WTC11 (cell line): ENCODE data around the gene TEC.

Experiments
- ESRRA ChIP-seq: sonication (generic); formaldehyde crosslinking; IDR thresholded peaks from 2 replicates; pipeline ENCODE4 v1.8.1; 2022; ENCODE audit warnings: mild to moderate bottlenecking, missing genetic modification reagents, borderline replicate concordance
- FOXJ3 ChIP-seq: sonication (generic); formaldehyde crosslinking; IDR thresholded peaks from 2 replicates; pipeline ENCODE4 v1.9.0; 2021; ENCODE audit warnings: missing genetic modification reagents, mild to moderate bottlenecking, borderline replicate concordance
- GTF2I ChIP-seq: fragments of 250-450 bp; sonication (Bioruptor Pico); conservative IDR thresholded peaks from 2 replicates; pipeline ENCODE4 v1.4.0; 2021; ENCODE audit warnings: mild to moderate bottlenecking
- NFE2L1 ChIP-seq: sonication (generic); formaldehyde crosslinking; IDR thresholded peaks from 2 replicates; pipeline ENCODE4 v1.8.1; 2023; ENCODE audit warnings: missing genetic modification reagents
- SMAD3 ChIP-seq: sonication (generic); formaldehyde crosslinking; IDR thresholded peaks from 2 replicates; pipeline ENCODE4 v1.8.0; 2022; ENCODE audit warnings: missing genetic modification reagents, mild to moderate bottlenecking, borderline replicate concordance
- ZNF671 ChIP-seq: fragments of 250-450 bp; sonication (Bioruptor Pico); IDR thresholded peaks from 2 replicates; pipeline ENCODE4 v1.8.0; 2021; ENCODE audit warnings: mild to moderate bottlenecking
- TF ChIP-seq, protein P1 (sequence below): sonication (generic); formaldehyde crosslinking; IDR thresholded peaks from 2 replicates; pipeline ENCODE4 v1.8.0; 2022; ENCODE audit warnings: mild to moderate bottlenecking, missing genetic modification reagents
- TF ChIP-seq, protein P2 (sequence below): fragments of 200-600 bp; IDR thresholded peaks from 2 replicates; pipeline ENCODE4 v1.8.0; 2022; ENCODE audit warnings: antibody characterized with exemption
- TF ChIP-seq, protein P3 (sequence below): sonication (generic); formaldehyde crosslinking; IDR thresholded peaks from 2 replicates; pipeline ENCODE4 v1.8.1; 2023; ENCODE audit warnings: mild to moderate bottlenecking, missing genetic modification reagents
- TF ChIP-seq, protein P4 (sequence below): fragments of 250-450 bp; sonication (Bioruptor Pico); IDR thresholded peaks from 2 replicates; pipeline ENCODE4 v1.9.0; 2021; ENCODE audit warnings: mild to moderate bottlenecking, borderline replicate concordance
- TF ChIP-seq, protein P5 (sequence below): sonication (generic); formaldehyde crosslinking; IDR thresholded peaks from 2 replicates; pipeline ENCODE4 v1.8.0; 2022; ENCODE audit warnings: missing genetic modification reagents

DNA sequence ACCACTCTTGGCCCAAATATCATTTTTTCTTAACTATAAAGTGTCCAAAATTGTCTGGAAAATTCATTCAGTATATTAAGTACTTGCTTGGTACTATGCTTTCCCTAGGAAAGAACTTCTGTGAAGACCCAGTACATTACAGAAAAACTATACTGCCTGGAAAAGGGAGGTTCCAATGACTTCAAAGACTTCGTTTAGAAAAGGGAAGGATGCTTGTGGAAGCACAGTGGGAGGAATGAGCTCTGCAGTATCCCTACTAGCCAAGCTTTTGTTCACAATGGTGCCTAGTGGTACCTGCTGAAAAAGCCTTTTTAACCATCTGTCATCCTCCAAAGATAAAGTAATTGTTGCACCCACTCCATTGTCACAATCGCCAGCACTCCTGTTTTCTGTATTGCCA lies 7.2 kb downstream of the TEC start:
- no peak for TF ChIP-seq SMAD3 (CRISPR knock-in tag)
- TF ChIP-seq, protein P1, sequence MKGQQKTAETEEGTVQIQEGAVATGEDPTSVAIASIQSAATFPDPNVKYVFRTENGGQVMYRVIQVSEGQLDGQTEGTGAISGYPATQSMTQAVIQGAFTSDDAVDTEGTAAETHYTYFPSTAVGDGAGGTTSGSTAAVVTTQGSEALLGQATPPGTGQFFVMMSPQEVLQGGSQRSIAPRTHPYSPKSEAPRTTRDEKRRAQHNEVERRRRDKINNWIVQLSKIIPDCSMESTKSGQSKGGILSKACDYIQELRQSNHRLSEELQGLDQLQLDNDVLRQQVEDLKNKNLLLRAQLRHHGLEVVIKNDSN (CRISPR knock-in tag) = no peak
- TF ChIP-seq, protein P2, sequence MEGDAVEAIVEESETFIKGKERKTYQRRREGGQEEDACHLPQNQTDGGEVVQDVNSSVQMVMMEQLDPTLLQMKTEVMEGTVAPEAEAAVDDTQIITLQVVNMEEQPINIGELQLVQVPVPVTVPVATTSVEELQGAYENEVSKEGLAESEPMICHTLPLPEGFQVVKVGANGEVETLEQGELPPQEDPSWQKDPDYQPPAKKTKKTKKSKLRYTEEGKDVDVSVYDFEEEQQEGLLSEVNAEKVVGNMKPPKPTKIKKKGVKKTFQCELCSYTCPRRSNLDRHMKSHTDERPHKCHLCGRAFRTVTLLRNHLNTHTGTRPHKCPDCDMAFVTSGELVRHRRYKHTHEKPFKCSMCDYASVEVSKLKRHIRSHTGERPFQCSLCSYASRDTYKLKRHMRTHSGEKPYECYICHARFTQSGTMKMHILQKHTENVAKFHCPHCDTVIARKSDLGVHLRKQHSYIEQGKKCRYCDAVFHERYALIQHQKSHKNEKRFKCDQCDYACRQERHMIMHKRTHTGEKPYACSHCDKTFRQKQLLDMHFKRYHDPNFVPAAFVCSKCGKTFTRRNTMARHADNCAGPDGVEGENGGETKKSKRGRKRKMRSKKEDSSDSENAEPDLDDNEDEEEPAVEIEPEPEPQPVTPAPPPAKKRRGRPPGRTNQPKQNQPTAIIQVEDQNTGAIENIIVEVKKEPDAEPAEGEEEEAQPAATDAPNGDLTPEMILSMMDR = no peak
- no peak for TF ChIP-seq NFE2L1 (CRISPR knock-in tag)
- no peak for TF ChIP-seq GTF2I (CRISPR knock-in tag)
- TF ChIP-seq, protein P3, sequence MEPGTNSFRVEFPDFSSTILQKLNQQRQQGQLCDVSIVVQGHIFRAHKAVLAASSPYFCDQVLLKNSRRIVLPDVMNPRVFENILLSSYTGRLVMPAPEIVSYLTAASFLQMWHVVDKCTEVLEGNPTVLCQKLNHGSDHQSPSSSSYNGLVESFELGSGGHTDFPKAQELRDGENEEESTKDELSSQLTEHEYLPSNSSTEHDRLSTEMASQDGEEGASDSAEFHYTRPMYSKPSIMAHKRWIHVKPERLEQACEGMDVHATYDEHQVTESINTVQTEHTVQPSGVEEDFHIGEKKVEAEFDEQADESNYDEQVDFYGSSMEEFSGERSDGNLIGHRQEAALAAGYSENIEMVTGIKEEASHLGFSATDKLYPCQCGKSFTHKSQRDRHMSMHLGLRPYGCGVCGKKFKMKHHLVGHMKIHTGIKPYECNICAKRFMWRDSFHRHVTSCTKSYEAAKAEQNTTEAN (CRISPR knock-in tag) = no peak
- no peak for TF ChIP-seq ZNF671
- no peak for TF ChIP-seq ESRRA (CRISPR knock-in tag)
- TF ChIP-seq, protein P4, sequence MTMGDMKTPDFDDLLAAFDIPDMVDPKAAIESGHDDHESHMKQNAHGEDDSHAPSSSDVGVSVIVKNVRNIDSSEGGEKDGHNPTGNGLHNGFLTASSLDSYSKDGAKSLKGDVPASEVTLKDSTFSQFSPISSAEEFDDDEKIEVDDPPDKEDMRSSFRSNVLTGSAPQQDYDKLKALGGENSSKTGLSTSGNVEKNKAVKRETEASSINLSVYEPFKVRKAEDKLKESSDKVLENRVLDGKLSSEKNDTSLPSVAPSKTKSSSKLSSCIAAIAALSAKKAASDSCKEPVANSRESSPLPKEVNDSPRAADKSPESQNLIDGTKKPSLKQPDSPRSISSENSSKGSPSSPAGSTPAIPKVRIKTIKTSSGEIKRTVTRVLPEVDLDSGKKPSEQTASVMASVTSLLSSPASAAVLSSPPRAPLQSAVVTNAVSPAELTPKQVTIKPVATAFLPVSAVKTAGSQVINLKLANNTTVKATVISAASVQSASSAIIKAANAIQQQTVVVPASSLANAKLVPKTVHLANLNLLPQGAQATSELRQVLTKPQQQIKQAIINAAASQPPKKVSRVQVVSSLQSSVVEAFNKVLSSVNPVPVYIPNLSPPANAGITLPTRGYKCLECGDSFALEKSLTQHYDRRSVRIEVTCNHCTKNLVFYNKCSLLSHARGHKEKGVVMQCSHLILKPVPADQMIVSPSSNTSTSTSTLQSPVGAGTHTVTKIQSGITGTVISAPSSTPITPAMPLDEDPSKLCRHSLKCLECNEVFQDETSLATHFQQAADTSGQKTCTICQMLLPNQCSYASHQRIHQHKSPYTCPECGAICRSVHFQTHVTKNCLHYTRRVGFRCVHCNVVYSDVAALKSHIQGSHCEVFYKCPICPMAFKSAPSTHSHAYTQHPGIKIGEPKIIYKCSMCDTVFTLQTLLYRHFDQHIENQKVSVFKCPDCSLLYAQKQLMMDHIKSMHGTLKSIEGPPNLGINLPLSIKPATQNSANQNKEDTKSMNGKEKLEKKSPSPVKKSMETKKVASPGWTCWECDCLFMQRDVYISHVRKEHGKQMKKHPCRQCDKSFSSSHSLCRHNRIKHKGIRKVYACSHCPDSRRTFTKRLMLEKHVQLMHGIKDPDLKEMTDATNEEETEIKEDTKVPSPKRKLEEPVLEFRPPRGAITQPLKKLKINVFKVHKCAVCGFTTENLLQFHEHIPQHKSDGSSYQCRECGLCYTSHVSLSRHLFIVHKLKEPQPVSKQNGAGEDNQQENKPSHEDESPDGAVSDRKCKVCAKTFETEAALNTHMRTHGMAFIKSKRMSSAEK = no peak
- no peak for TF ChIP-seq FOXJ3
- TF ChIP-seq, protein P5, sequence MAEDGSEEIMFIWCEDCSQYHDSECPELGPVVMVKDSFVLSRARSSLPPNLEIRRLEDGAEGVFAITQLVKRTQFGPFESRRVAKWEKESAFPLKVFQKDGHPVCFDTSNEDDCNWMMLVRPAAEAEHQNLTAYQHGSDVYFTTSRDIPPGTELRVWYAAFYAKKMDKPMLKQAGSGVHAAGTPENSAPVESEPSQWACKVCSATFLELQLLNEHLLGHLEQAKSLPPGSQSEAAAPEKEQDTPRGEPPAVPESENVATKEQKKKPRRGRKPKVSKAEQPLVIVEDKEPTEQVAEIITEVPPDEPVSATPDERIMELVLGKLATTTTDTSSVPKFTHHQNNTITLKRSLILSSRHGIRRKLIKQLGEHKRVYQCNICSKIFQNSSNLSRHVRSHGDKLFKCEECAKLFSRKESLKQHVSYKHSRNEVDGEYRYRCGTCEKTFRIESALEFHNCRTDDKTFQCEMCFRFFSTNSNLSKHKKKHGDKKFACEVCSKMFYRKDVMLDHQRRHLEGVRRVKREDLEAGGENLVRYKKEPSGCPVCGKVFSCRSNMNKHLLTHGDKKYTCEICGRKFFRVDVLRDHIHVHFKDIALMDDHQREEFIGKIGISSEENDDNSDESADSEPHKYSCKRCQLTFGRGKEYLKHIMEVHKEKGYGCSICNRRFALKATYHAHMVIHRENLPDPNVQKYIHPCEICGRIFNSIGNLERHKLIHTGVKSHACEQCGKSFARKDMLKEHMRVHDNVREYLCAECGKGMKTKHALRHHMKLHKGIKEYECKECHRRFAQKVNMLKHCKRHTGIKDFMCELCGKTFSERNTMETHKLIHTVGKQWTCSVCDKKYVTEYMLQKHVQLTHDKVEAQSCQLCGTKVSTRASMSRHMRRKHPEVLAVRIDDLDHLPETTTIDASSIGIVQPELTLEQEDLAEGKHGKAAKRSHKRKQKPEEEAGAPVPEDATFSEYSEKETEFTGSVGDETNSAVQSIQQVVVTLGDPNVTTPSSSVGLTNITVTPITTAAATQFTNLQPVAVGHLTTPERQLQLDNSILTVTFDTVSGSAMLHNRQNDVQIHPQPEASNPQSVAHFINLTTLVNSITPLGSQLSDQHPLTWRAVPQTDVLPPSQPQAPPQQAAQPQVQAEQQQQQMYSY = no peak
